ENCODE results near the gene HSPA4L. TPM values are rescaled to one million over a fixed set of nuclear protein-coding genes. Genes with fewer than 3 reads are reported as not detected.
A peak's percentile ranks its signal among the peaks of the same experiment; 100 is the strongest.

HSPA4L gene
- total RNA-seq, 2 donors from 2014 or later: 4.4 to 6.0 TPM

DNA sequence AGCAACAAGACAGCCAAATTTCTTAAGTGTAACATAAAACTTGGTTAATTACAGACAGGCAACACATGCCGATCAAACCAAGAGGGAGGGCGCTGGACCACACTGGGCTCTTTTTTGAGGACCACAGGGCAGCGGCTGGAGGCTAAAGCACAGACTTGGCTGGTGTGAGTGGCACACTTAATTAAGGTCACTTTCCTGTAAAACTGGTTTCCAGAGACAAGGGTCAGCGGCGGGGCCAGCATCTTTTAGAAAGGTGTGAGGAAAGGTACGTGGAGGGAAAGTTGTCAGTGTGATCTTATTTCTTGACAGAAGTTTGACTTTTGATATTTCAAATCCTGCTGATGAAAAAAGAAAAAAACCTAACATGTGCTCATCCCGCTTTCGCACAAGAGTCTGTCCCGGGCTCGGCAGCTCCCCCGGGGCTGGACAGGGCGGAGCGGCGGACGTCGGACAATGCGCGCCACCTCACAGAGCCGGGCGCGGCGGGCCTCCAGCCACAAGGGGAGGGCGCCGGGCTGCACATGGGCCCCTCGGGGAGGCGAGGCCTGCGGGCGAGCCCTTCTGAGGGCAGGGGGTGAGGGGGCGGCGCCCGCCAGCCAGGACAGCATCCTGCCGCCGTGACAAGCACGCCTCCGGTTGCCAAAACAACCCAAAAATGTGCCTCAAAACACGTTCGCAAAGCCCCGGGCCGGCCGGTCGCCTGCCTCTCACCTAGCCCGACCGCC lies 660 bp upstream of the HSPA4L start:
- intact Hi-C loops (cut with DNase I, micrococcal nuclease): no loop called here
- ATAC-seq (peak; percentile 68), DNase-seq (peak; percentile 58 to 64)

DNA sequence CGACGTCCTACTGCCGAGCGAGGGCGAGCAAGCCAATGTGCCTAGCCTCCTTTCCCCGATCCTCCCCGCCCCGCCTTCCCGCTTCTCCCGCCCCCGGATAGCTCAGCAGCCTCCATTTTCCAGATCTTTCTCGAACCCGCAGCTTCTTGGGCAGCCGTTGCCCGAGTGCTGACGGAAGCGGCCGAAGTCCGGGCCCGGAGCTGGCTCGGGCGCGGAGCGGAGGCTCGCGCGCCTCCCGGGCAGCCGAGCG lies 172 bp upstream of the HSPA4L start:
- peak; percentile 96 for ATAC-seq

DNA sequence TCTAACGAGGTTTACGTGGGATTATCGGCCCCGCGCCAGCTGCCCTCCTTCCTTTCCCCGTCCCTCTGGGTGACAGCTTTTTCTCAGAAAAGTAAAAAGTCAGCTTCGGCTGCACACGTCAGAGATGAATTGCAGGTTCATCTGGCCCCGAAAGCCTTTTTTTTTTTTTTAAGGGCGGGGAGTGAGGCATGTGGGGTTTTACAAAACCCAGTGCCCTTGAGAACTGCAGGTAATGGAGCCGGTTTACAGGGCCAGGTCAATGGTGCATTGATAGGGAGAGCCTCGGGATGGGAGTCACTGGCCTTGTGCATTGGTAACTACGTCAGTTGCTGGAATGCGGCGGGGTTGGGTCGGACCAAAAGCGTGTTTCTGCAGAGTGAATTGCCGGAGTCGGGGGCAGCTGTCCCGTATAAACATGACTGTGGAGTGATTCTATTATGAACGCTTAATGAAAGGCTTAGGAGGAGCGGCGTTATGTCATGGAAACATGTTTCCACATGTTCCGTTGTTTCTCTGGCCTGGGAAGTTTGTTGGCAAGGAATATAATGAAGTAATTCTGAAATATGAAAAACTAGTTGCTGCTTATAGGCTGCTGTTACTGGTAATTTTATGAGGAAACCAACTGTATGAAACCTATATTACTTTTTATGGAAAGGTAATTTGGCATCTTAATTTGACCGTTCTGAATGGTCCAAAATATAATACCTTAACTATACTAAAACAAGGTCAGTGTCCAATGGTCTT lies 1.1 kb downstream of the HSPA4L start:
- DNase-seq: peak; percentile 67
- ATAC-seq: peak; percentile 61
- intact Hi-C loops (cut with DNase I, micrococcal nuclease): no loop called here

More for the DNA sequence above, 172 bp upstream of the HSPA4L start:
- DNase-seq: peak; percentile 82 to 89
- intact Hi-C loops (cut with DNase I, micrococcal nuclease): no loop called here

DNA sequence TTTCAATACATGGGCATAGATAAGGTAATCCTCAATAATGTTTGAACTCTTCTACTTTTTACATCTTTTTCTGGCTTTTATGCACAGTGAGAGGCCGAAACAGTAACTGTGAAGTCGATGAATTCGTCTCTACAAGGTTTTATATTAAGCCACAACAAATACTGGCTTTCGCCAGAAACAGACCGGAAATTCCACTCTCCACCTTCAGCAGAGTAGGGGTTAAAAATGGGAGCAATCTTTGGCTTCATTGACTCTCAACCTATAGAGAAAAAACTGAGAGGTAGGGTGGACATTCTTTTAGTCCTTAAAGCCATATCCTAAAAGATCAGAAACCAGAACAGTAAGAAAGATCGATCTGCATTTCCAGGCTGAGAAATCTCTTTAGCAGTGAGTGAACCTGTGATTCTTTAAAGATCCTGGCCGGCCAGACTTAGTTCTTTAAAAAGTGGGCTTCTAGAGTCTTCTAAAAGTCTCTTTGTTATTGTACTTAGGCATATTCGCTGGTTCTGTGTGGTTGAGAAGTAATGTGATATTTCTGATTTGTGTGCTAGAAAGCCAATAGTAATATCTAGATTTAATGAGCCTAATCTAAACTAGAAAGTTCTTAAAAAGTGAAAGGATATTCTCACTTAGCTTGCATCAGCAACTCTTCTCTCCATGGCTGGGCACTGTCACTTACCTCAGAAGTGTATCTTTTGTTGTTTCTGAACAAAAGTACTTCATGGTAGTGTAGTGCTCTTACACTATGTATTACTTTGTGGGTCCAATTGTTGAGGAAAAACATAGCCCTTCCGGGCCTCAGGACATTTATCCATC lies 2.0 kb downstream of the HSPA4L start:
- DNase-seq: no peak
- intact Hi-C loops (cut with DNase I, micrococcal nuclease): no loop called here
- ATAC-seq: no peak

DNA sequence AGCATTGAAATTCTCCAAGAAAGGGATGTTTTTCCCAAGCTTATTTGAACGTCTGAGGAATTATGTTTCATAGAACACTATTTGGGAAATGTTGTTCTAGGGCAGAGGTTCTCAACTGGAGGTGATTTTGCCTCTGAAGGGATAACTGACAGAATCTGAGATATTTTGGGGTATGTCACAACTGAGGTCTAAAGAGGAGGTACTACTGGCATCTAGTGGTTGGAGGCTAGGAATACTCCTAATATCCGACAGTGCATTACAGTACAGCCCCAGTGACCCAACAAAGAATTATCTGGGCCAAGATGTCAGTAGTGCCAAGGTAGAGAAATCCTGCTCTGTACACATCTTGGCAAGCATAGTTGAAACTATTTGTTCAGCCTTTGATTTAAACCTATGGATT lies 6.4 kb downstream of the HSPA4L start:
- ATAC-seq: peak; percentile 35

DNA sequence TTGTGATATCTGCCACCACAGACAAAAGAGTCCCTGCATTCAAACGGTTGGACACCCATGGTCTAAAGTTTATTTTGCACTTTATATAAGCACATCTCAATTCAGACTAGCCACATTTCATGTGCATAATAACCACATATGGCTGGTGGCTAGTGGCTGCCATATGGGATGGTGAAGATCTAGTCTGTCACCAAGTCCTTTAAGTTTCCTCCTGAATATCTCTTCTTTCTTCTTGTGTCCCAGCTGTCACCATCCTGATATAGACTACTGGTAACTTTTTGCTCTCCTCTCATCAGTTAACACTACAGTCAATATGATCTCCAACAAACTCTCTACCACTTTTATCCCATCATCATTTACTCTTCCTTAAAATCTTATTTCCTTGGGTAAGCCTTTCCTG lies 9.3 kb downstream of the HSPA4L start:
- no peak for ATAC-seq
- intact Hi-C loops (cut with DNase I, micrococcal nuclease): no loop called here
- DNase-seq: no peak

More for the DNA sequence above, 6.4 kb downstream of the HSPA4L start:
- intact Hi-C loops (cut with DNase I, micrococcal nuclease): no loop called here
- no peak for DNase-seq

DNA sequence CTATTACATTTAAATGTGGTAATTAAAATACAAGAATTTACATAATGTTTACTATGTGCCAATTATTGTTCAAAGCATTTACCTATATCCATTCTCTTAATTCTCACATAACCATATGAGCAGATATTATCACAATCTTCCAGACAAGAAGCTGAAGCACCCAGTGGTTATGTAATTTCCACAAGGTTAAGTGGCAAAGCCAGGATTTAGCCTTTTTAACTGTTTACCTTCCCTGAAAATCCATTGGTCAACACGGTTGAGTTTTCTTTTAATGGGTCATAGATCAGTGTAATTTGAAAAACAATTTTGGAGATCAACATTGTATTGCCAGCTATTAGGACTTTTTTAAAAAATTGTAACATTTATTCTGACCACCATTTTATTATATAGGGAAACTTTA lies 11.4 kb downstream of the HSPA4L start:
- ATAC-seq: no peak
- DNase-seq: no peak
- intact Hi-C loops (cut with DNase I, micrococcal nuclease): no loop called here

DNA sequence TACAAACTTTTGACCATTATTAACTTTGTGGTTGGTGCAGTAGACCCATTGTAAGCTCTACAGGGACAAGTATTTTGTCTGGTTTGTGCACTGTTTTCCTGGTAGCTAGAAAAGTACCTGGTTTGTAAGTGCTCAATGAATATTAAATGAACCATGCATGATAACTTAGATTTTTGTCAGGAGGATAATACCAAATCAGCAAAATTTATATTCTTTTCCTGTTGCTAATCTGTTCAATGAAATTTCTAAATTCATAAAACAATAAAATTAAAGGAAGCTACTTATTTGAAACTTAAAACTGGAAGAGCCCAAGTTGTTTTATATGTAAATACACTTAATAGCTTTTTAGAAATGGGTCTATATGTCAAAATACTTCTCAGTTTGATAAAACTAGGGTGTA lies 17.6 kb downstream of the HSPA4L start:
- intact Hi-C loops (cut with DNase I, micrococcal nuclease): no loop called here
- DNase-seq: no peak
- no peak for ATAC-seq

DNA sequence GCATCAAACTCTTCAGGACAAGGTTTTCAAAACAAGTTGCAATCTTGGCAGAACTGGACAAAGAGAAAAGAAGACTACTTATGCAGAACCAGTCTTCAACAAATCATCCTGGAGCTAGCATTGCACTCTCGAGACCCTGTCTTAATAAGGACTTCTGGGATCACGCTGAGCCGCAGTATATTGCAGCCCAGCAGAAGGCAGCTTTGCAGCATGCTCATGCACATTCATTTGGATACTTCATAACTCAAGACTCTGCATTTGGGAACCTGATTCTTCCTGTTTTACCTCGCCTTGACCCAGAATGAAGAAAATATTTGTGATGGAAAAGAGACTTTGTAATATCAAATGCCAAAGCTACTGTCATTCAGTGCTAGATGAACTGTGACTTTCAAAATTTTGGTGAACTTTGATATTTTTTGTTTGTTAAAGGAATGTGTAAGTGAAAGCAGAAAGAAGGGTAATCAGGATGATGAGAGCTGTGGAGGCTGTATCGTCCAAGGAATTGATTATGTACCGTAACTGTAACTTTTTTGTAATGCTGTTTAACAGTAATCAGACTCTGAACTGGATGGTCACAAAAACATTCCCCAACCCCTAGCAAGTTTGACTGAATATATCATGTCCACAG lies 27.2 kb downstream of the HSPA4L start:
- intact Hi-C loops (cut with DNase I, micrococcal nuclease): no loop called here
- ATAC-seq (no peak), DNase-seq (no peak)

DNA sequence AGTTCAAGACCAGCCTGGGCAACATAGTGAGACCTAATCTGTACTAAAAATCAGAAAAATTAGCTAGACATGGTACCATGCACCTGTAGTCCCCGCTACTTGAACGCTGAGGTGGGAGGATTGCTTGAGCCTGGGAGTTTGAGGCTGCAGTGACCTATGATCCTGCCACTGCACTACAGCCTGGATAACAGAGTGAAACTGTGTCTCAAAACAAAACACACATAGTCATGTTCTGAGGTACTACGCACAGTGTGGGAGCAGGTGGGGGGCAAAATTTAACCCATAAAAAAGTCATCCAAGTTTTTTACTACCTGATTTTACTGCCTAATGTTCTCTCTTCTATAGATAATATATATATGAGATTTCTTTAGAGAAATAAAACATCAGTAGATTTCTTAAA lies 28.4 kb downstream of the HSPA4L start:
- no peak for ATAC-seq
- intact Hi-C loops (cut with DNase I, micrococcal nuclease): no loop called here

DNA sequence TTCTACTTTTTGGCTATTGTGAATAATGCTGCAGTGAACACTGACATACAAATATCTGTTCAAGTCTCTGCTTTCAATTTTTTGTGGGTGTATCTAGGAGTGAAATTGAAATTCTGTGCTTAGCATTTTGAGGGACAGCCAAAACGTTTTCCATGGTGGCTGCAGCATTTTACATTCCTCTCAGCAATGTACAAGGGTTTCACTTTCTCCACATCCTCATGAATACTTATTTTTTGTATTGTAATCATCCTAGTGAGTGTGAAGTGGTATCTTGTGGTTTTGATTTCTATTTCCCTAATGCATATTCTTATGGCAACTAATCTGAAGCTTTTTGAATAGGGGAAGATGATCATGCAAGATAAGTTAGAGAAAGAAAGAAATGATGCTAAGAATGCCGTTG lies 40.3 kb downstream of the HSPA4L start:
- ATAC-seq (no peak), DNase-seq (no peak)
- intact Hi-C loops (cut with DNase I, micrococcal nuclease): no loop called here

More for the DNA sequence above, 28.4 kb downstream of the HSPA4L start:
- no peak for DNase-seq

DNA sequence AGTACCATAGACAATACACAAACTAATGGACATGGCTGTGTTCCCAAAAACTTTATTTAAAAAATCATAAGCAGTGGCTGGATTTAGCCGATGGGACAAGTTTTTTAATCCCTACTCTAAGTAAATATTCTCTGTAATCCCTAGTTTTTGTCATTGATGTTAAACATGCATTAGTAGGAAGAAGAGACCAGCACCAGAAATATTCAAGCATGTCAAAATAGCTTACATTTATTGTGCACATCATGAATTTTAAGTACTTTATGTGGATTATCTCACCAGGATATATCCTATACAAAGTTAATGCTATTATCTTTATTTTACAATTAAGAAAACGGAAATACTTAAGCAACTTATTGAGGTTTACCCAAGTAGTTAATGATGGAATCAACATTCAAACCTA lies 46.0 kb downstream of the HSPA4L start:
- no peak for ATAC-seq
- no peak for DNase-seq
- intact Hi-C loops (cut with DNase I, micrococcal nuclease): no loop called here

DNA sequence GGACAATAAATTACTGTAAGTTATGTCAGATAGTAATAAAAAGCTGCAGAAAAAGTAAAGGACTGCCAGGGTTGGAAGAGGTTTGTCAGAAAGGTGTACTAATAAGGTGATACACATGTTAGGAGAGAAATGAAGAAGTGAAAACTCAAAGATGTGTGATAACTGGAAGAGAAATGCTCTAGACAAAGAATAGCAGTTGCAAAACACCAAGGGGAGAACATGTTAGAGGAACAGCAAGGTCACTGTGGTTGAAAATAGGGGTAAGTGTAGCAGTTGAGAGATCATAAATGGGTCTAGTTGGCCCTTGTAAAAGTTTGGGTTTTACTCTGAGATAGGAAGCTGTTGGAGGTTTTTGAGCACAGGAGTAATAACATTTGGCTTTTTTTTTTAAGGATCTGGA lies 46.9 kb downstream of the HSPA4L start:
- no peak for ATAC-seq
- intact Hi-C loops (cut with DNase I, micrococcal nuclease): no loop called here
- DNase-seq: no peak

DNA sequence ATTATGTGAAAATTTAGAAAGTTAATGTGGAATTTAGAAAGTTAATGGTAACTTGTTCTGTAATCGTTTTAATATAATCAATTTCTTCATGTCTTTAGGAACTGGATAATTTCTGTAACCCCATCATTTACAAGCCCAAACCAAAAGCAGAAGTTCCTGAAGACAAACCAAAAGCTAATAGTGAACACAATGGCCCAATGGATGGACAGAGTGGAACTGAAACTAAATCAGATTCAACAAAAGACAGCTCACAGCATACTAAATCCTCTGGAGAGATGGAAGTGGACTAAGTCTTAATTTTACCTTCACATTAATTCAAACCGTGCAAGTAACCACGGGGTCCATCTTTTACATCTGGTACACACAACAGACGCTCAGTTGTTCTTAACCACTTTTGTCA lies 50.5 kb downstream of the HSPA4L start:
- ATAC-seq (no peak), DNase-seq (no peak)

DNA sequence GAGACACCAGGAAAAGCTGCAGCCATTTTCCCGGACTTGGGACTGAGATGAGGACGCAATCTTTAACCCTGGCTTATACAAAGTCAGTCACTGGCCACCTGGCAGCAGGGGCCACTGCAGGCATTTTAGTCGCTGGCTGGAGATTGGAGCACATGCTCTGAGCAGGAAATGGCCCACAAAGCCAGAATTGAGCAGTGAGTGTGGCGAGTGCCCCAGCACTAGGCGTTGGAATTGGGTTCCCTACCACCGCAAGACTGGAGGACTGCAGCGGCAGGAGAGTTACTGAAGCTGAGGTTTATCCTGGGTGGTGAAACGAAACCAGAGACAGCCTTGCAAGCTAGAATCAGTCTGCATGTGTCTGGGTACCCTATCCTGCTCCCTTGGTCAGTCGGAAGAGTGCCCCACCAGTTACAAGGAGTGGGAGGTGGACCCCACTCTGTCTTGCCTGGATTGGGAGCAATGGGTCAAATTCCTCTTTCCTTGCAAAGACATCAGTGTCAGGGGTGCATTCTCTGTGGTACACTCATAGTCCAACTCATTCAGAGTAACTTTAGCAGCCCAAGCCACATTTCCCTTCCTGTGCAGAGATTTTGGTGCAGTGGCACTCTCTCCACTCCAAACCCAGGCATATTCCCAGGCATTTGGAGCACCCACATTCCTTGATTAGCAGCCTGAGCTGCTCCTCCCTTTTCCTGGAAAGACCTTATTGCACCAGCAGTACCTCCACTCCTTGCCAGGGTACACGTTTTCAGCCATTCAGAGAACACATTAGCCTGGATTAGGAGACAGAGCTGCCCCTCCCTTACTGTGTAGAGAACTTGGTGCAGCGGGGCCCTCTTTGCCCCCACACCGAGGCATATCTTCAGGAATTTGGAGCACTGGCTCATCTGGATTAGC lies 61.8 kb downstream of the HSPA4L start:
- DNase-seq (no peak), ATAC-seq (no peak)
- intact Hi-C loops (cut with DNase I, micrococcal nuclease): no loop called here

More for the DNA sequence above, 50.5 kb downstream of the HSPA4L start:
- intact Hi-C loops (cut with DNase I, micrococcal nuclease): no loop called here

DNA sequence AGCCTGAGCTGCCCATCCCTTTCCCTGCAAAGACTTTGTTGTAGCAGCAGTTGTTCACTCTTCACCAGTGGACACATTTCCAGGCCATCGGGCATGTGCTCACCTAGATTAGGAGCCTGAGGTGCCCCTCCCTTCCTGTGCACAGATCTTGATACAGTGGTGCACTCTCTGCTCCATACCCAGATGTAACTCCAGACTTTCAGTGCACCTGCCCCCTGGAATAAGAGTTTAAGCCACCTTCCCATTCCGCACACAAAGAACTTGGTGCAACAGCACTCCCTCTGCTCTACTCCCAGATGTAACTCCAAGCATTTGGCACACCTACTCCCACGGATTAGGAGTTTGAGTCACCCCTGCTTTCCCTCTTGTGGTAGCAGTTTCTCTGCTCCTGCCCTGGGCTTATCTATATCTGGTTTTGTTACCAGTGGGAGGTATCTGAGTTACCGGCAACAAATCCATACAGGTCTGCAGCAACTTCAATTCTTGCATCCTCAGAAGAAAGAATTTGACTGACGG lies 62.5 kb downstream of the HSPA4L start:
- intact Hi-C loops (cut with DNase I, micrococcal nuclease): no loop called here
- no peak for DNase-seq
- no peak for ATAC-seq

DNA sequence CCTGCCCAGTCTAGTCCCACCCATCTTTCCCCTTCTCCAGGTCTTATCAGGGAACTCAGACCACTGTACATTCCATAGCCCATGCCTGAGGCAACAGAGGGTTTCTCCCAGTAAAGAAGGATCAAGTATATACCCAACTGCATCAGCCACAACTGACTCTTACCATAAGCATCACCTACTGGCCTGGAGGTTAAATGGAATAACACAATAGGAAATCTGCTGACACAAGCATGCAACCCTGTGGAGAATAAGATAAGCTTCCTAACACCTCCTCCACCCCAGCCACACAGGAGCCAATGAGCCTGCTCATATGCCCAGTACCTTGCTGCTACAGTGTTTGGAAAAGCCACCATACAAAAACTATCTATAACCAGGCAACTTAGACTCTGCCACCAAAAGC lies 63.9 kb downstream of the HSPA4L start:
- intact Hi-C loops (cut with DNase I, micrococcal nuclease): no loop called here
- ATAC-seq (no peak), DNase-seq (no peak)

DNA sequence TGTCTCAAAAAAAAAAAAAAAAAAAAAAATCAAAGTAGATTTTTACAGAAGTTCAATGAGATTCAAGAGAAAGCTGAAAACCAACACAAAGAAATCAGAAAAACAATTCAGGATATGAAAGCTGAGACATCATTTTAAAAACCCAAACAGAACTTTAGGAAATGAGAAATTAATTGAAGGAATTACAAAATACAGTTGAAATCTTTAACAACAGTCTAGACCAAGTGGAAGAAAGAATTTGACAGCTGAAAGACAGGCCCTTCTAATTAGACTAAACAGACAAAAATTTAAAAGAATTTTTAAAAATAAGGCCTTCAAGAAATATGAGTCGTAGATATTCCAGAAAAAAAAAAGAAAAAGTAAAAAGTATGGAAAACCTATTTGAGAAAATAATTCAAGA lies 64.6 kb downstream of the HSPA4L start:
- DNase-seq: no peak
- intact Hi-C loops (cut with DNase I, micrococcal nuclease): no loop called here
- ATAC-seq: no peak
